MM.1S (cell line): ENCODE measurements around the gene DISP3.

Source experiments
- DNase-seq: peaks from one replicate; pipeline ENCODE4 v3.0.0-alpha.2; 2015
- H2AFZ ChIP-seq: fragments of 300-600 bp; sonication (generic); 2 replicates; pipeline ENCODE4 v1.6.0; 2016; ENCODE audit warnings: antibody characterized with exemption, low read length
- H3F3A ChIP-seq: fragments of 300-600 bp; sonication (generic); 2 replicates; pipeline ENCODE4 v1.6.1; 2016; ENCODE audit warnings: mild to moderate bottlenecking, antibody characterized with exemption, low read length, moderate library complexity, mixed read lengths; ENCODE audit not compliant: insufficient read depth
- H3K27ac ChIP-seq: fragments of 300-600 bp; sonication (generic); 2 replicates; pipeline ENCODE4 v1.5.1; 2016; ENCODE audit warnings: mild to moderate bottlenecking, low read length
- H3K27me3 ChIP-seq: fragments of 300-600 bp; sonication (generic); replicated peaks from 2 replicates; pipeline ENCODE4 v1.6.0; 2016; ENCODE audit warnings: low read length; ENCODE audit not compliant: insufficient read depth
- H3K36me3 ChIP-seq: fragments of 300-600 bp; sonication (generic); replicated peaks from 2 replicates; pipeline ENCODE4 v1.6.1; 2016; ENCODE audit warnings: mild to moderate bottlenecking, low read length, mixed read lengths; ENCODE audit not compliant: insufficient read depth
- H3K4me1 ChIP-seq: fragments of 300-600 bp; sonication (generic); 2 replicates; pipeline ENCODE4 v1.6.1; 2016; ENCODE audit warnings: low read length, mixed read lengths
- H3K4me2 ChIP-seq: fragments of 300-600 bp; sonication (generic); 2 replicates; pipeline ENCODE4 v1.6.0; 2016; ENCODE audit warnings: low read depth, low read length
- H3K4me3 ChIP-seq: fragments of 300-600 bp; sonication (generic); 2 replicates; pipeline ENCODE4 v1.5.1; 2016; ENCODE audit warnings: low read length, mixed read lengths
- H3K79me2 ChIP-seq: fragments of 300-600 bp; sonication (generic); 2 replicates; pipeline ENCODE4 v1.6.1; 2016; ENCODE audit warnings: mixed run types, low read length, mixed read lengths
- H3K9ac ChIP-seq: fragments of 300-600 bp; sonication (generic); 2 replicates; pipeline ENCODE4 v1.6.1; 2016; ENCODE audit warnings: low read length, mixed read lengths
- H3K9me2 ChIP-seq: fragments of 300-600 bp; sonication (generic); replicated peaks from 2 replicates; pipeline ENCODE4 v1.6.1; 2016; ENCODE audit warnings: mild to moderate bottlenecking, low read length, mixed read lengths; ENCODE audit not compliant: insufficient read depth
- H3K9me3 ChIP-seq: fragments of 300-600 bp; sonication (generic); replicated peaks from 2 replicates; pipeline ENCODE4 v1.6.1; 2016; ENCODE audit warnings: mild to moderate bottlenecking, low read length, mixed read lengths; ENCODE audit not compliant: insufficient read depth
- H4K20me1 ChIP-seq: fragments of 300-600 bp; sonication (generic); 2 replicates; pipeline ENCODE4 v1.6.1; 2016; ENCODE audit warnings: mild to moderate bottlenecking, low read length, moderate library complexity, mixed read lengths; ENCODE audit not compliant: insufficient read depth
- CTCF ChIP-seq: fragments of 300-600 bp; sonication (generic); IDR thresholded peaks from 2 replicates; pipeline ENCODE4 v1.5.1; 2016; ENCODE audit warnings: antibody characterized with exemption, low read length, mixed read lengths
- EZH2 ChIP-seq: fragments of 300-600 bp; sonication (generic); optimal IDR thresholded peaks from 2 replicates; pipeline ENCODE3; 2017; ENCODE audit warnings: low read depth, mild to moderate bottlenecking, antibody characterized with exemption, low read length, mixed read lengths
- EZH2phosphoT487 ChIP-seq: fragments of 300-600 bp; sonication (generic); IDR thresholded peaks from 2 replicates; pipeline ENCODE4 v1.6.1; 2018; ENCODE audit warnings: antibody characterized with exemption, low read length

The DISP3 gene

GRCh38 chr1:11471473-11471872, 7.5 kb upstream of the DISP3 start:
- DNase-seq, result no peak
- Histone ChIP-seq H3K9ac (no peak overlapping the region), H3K36me3 (no peaks in the 10 kb centered on the region), H4K20me1 (no peaks in the 10 kb centered on the region), H3K9me2 (no peaks in the 10 kb centered on the region), H2AFZ (no peak overlapping the region), H3K4me2 (no peak overlapping the region), H3K27me3 (peaks cover 90% of the 10 kb centered on the region), H3K27ac (no peak overlapping the region), H3F3A (no peaks in the 10 kb centered on the region), H3K4me1 (no peaks in the 10 kb centered on the region), H3K4me3 (no peak overlapping the region), H3K9me3 (no peaks in the 10 kb centered on the region), H3K79me2 (no peaks in the 10 kb centered on the region)
- TF ChIP-seq EZH2phosphoT487, result no peak
- no peak for TF ChIP-seq EZH2
- no peak for TF ChIP-seq CTCF

- no peak overlapping the region for H3K9ac ChIP-seq
- H3F3A ChIP-seq, result no peaks in the 10 kb centered on the region
- H3K9me2 ChIP-seq, result no peaks in the 10 kb centered on the region
- no peaks in the 10 kb centered on the region for H3K4me1 ChIP-seq
- H3K9me3 ChIP-seq, result no peaks in the 10 kb centered on the region
- peaks cover 88% of the 10 kb centered on the region for H3K27me3 ChIP-seq
- no peaks in the 10 kb centered on the region for H3K79me2 ChIP-seq
- H3K36me3 ChIP-seq, result no peaks in the 10 kb centered on the region
- H3K4me2 ChIP-seq, result no peak overlapping the region
- no peak overlapping the region for H3K4me3 ChIP-seq
- no peaks in the 10 kb centered on the region for H4K20me1 ChIP-seq
- TF ChIP-seq EZH2, result no peak
- no peak for TF ChIP-seq EZH2phosphoT487
- TF ChIP-seq CTCF, result no peak
- H3K27ac ChIP-seq, result no peak overlapping the region
- no peak overlapping the region for H2AFZ ChIP-seq
- no peak for DNase-seq
Observed at GRCh38 chr1:11472284-11472683, 6.7 kb upstream of the DISP3 start.

- DNase-seq, result no peak
- no peaks in the 10 kb centered on the region for H3K9me3 ChIP-seq
- H3K9me2 ChIP-seq, result no peaks in the 10 kb centered on the region
- no peak overlapping the region for H3K4me3 ChIP-seq
- H3F3A ChIP-seq, result no peaks in the 10 kb centered on the region
- H3K36me3 ChIP-seq, result no peaks in the 10 kb centered on the region
- no peak overlapping the region for H3K9ac ChIP-seq
- TF ChIP-seq EZH2, result no peak
- no peak for TF ChIP-seq EZH2phosphoT487
- TF ChIP-seq CTCF, result no peak
- no peak overlapping the region for H2AFZ ChIP-seq
- no peaks in the 10 kb centered on the region for H3K79me2 ChIP-seq
- H3K27me3 ChIP-seq, result peaks cover 88% of the 10 kb centered on the region
- no peaks in the 10 kb centered on the region for H3K4me1 ChIP-seq
- H3K4me2 ChIP-seq, result no peak overlapping the region
- no peak overlapping the region for H3K27ac ChIP-seq
- no peaks in the 10 kb centered on the region for H4K20me1 ChIP-seq
Observed at GRCh38 chr1:11472741-11473140, 6.2 kb upstream of the DISP3 start.
